Ectodermal cell (in vitro differentiated cells): Measurements from ENCODE around the gene SPATA12.
A peak's percentile ranks its signal among the peaks of the same experiment; 100 is the strongest.

ENCODE experiments used
- H3K27ac ChIP-seq: 2 replicates; pipeline ENCODE4 v1.7.0; 2013; ENCODE audit warnings: mild to moderate bottlenecking, low read depth, low read length; ENCODE audit not compliant: insufficient read depth, poor library complexity, severe bottlenecking
- H3K27me3 ChIP-seq: 2 replicates; pipeline ENCODE4 v1.7.0; 2013; ENCODE audit warnings: mild to moderate bottlenecking, low read length; ENCODE audit not compliant: insufficient read depth, control insufficient read depth, poor library complexity, severe bottlenecking
- H3K36me3 ChIP-seq: one replicate; pipeline ENCODE4 v1.7.0; 2013; ENCODE audit warnings: low read length; ENCODE audit not compliant: control insufficient read depth, insufficient read depth
- H3K4me1 ChIP-seq: one replicate; pipeline ENCODE4 v1.7.0; 2013; ENCODE audit warnings: low read length; ENCODE audit not compliant: control insufficient read depth, insufficient read depth
- H3K4me3 ChIP-seq: 2 replicates; pipeline ENCODE4 v1.7.0; 2013; ENCODE audit warnings: low read depth, low read length, control low read depth; ENCODE audit not compliant: insufficient read depth
- H3K9me3 ChIP-seq: 2 replicates; pipeline ENCODE4 v1.7.0; 2013; ENCODE audit warnings: mild to moderate bottlenecking, low read length, moderate library complexity; ENCODE audit not compliant: control insufficient read depth
- WGBS, 2 experiments: methylation state at CpG; one replicate each; pipeline ENCODE4 v1.1.7; 2013; ENCODE audit warnings: missing lambda C conversion rate in 2 of 2; 5-methylcytosine and 5-hydroxymethylcytosine counted together

Gene SPATA12

DNA sequence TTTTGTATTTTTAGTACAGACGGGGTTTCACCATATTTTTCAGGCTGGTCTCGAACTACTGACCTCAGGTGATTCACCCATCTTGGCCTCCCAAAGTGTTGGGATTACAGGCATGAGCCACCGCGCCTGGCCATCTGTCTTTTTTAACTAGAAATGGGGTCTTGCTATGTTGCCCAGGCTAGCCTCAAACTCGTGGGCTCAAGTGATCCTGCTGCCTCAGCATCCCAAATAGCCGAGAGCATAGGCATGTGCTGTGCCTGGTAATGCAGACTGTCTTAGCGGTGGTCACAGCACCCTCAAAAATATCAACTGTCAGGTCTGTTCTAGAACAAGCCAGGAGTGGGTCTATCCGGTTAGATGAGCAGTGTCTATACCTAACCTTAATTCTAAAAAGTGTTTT, 48.2 kb downstream of the SPATA12 start:
- Histone ChIP-seq H3K4me1 (peaks cover 19% of the 10 kb centered on the region), H3K27me3 (no peaks in the 10 kb centered on the region), H3K4me3 (no peak overlapping the region), H3K36me3 (no peaks in the 10 kb centered on the region), H3K9me3 (no peaks in the 10 kb centered on the region), H3K27ac (no peak overlapping the region)
- 94 to 95% methylated on average over 8 of the region's 8 CpGs for WGBS, 2 experiments

DNA sequence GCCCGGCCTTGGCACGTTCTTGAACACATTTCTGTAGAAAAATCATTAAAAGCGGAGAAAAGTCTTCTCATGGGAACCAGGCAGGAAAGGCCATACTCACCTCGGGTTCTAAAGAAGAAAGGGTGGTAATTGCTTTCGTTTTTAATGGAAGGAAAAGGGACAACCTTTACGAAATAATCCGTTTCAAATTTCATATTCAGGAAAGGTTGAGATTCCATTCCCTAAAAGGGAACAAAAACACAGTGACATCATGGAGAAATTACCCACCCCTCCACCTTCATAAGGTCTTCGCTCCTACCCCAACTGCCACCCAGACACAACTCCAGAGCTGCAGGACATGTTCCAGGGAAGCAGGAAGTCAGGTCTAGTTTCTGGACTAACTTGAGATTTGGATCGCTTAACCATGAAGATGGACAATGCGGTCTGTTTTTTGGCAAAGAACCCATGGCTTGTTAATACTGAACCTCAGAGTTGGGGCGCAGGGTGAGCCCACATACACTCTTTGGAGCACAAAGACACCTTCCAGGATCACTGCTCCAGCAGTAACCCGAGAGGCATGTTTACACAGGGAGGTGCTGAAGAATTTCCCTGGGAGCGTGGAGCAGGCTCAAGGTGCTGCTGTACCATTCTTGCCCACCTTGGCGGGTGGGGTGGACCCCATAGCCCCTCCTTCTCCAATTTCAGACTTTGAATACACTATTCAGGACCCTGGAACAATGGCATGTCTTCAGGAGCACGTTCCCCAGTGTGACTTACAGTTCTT, 49.2 kb downstream of the SPATA12 start:
- H3K27ac ChIP-seq = no peak overlapping the region

DNA sequence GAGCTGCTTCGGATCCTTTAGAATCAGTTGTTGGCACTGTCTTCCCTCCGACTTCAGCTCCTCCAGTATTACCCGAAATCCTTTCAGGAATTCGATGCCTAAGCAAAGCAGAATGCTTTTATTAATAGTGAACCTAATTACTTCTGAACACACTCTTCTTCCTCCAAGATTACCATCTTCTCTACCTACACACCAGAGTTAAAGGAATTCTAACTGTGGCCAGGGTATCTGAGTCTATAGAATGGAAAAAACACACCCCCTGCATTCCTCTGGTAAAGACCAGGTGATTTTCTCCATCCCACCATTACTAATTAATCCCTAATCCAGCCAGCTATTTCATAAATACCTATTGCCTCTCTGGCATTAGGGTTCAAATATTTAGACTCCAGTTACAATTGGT, 49.8 kb downstream of the SPATA12 start:
- Histone ChIP-seq H3K27ac (peak overlapping the region; percentile 42), H3K27me3 (no peaks in the 10 kb centered on the region), H3K4me3 (no peak overlapping the region), H3K9me3 (no peaks in the 10 kb centered on the region), H3K36me3 (no peaks in the 10 kb centered on the region), H3K4me1 (peaks cover 19% of the 10 kb centered on the region)
- WGBS, 2 experiments = 56 to 68% methylated on average over 4 of the region's 4 CpGs

More for the DNA sequence above, 49.2 kb downstream of the SPATA12 start:
- no peak overlapping the region for H3K4me3 ChIP-seq
- H3K36me3 ChIP-seq = no peaks in the 10 kb centered on the region
- H3K27me3 ChIP-seq = no peaks in the 10 kb centered on the region
- H3K4me1 ChIP-seq = peaks cover 19% of the 10 kb centered on the region
- 81 to 83% methylated on average over 15 of the region's 15 CpGs for WGBS, 2 experiments
- no peaks in the 10 kb centered on the region for H3K9me3 ChIP-seq

DNA sequence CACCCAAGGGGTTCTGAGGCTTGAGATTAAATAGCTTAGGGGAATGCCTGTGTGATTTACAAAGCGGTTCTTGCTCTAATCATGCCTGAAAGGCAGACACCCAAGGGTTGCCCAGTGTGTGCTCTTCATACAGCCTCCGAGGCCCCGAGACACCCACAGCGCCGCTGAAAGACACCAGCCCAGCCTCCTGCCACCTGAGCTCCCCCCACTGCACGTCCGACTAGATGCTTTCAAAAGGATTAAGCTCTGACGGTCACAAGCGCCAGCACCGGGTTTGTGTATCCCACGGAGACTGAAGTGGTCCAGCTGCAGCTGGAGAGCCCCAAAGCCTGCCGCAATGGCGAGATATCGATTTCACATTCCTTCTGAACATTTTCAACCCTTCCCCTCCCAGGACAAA, 50.3 kb downstream of the SPATA12 start:
- H3K27ac ChIP-seq = peak overlapping the region; percentile 55

DNA sequence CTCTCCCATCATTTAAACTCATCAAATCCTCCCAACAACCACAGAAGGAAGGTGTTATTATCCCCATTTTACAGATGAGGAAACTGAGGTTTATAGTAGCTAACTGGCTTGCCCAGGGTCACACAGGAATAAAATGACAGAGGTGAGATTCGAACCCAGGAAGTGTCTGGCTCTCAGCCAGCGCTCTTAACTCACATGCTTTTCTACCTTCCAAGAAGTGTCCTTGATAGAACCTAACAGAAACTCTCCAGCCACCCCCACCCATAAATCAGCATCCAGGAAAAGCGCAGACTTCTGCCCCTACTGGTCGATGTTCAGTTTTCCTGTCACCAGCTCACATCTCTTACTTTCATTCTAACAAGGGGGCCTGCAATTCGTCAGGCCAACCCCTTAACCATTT, 51.7 kb downstream of the SPATA12 start:
- H3K27ac ChIP-seq = no peak overlapping the region
- no peak overlapping the region for H3K4me3 ChIP-seq
- no peaks in the 10 kb centered on the region for H3K36me3 ChIP-seq
- H3K27me3 ChIP-seq = no peaks in the 10 kb centered on the region
- H3K9me3 ChIP-seq = no peaks in the 10 kb centered on the region
- WGBS, 2 experiments = 86 to 88% methylated on average over 5 of the region's 5 CpGs
- H3K4me1 ChIP-seq = peaks cover 15% of the 10 kb centered on the region

More for the DNA sequence above, 50.3 kb downstream of the SPATA12 start:
- H3K4me3 ChIP-seq = no peak overlapping the region
- H3K36me3 ChIP-seq = no peaks in the 10 kb centered on the region
- no peaks in the 10 kb centered on the region for H3K9me3 ChIP-seq
- H3K27me3 ChIP-seq = no peaks in the 10 kb centered on the region
- 52 to 63% methylated on average over 13 to 14 of the region's 14 CpGs for WGBS, 2 experiments
- H3K4me1 ChIP-seq = peaks cover 16% of the 10 kb centered on the region

DNA sequence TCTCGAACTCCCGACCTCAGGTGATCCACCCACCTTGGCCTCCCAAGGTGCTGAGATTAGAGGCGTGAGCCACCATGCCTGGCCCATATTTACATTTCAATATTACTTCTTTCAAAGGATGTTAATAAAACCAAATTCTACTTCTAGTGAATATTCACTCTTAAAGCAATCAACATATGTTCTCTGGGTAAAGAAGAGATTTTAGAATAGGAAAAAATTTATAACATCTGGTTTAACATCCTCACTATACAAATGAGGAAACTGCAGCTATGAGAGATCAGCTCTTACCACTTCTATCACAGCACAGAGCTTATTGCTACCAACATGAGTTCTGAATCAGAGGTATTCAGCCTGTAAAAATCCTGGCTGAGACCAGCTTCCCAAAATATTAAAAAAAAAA, 56.0 kb downstream of the SPATA12 start:
- H3K4me3 ChIP-seq = no peak overlapping the region
- H3K36me3 ChIP-seq = no peaks in the 10 kb centered on the region
- no peaks in the 10 kb centered on the region for H3K27me3 ChIP-seq
- H3K27ac ChIP-seq = no peak overlapping the region
- H3K9me3 ChIP-seq = no peaks in the 10 kb centered on the region
- H3K4me1 ChIP-seq = no peaks in the 10 kb centered on the region
- WGBS, 2 experiments = 89 to 93% methylated on average over 3 of the region's 3 CpGs

DNA sequence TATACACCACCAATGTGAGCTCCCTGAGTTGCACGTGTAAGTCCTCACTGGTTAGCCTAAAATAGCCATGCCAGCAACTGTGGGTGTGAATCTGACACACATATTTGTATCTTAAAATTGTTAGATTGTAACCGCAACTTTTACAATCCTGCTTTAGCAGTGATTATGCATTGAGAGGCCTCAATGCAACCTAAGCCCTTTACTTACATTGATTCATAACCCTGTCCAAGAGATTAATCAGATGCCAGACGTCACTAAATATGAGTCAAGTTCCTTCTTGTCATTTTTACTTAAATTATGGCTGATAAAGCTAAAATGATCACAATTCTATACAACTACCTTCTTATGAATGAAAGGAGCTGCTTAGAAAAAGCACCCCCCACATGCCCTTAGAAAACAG, 57.8 kb downstream of the SPATA12 start:
- no peaks in the 10 kb centered on the region for H3K36me3 ChIP-seq
- H3K27ac ChIP-seq = no peak overlapping the region
- no peaks in the 10 kb centered on the region for H3K9me3 ChIP-seq
- H3K27me3 ChIP-seq = no peaks in the 10 kb centered on the region
- 25 to 58% methylated on average over 2 to 3 of the region's 3 CpGs for WGBS, 2 experiments
- no peaks in the 10 kb centered on the region for H3K4me1 ChIP-seq
- no peak overlapping the region for H3K4me3 ChIP-seq

DNA sequence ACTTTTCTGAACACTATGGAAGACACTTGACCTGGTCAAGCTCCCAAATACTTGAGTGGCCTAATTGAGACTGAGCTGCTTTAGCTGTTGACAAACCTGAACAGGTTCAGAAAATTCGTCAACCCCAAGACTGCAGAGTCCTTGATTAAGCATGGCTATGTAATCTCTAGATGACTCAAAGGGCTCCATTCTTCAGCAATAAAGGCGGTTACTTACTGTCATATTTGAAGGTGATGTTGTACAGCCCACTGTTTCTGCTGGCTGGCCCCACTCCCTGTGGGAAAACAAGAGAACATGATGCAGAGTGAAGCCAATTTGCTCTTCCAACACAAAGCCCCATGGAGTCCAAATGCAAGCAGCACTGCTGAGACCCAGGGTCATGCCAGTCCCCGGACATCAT, 59.6 kb downstream of the SPATA12 start:
- Histone ChIP-seq H3K4me1 (no peaks in the 10 kb centered on the region), H3K36me3 (no peaks in the 10 kb centered on the region), H3K27ac (no peak overlapping the region), H3K27me3 (no peaks in the 10 kb centered on the region), H3K9me3 (no peaks in the 10 kb centered on the region), H3K4me3 (no peak overlapping the region)
- 92 to 94% methylated on average over 3 of the region's 3 CpGs for WGBS, 2 experiments

DNA sequence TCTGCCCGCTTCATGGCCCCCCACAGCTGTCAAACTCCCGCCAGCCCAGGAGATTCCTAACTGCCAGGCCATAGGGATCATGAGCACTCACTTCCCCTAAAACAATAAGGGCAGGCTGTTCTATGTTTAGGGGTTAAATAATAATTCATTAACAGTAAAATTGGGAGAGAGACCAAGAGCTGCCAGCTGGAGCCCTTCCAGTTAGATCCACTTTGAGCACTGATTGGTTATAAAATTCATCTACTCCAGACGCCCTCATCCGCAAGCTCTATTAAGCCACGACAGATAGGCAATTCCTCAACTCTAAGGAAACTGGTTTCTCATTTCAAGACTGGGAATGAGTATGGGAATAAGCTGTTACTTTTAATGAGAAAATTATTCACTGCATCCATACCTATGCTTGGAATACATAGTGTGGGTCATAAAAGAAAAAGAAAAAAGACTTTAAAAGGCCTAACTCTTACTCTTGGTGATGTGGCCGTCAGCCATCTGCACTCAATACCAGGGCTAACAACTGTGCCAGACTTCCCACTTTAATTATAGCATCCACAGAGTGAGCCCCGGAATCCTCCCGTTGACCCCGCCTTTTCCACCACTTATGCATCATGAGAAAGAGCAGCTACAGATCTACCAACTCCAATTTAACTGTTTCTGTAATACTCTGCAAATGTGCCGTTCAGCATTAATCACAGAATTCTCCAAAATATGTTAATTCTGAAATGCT, 60.1 kb downstream of the SPATA12 start:
- H3K36me3 ChIP-seq = no peaks in the 10 kb centered on the region
- no peaks in the 10 kb centered on the region for H3K4me1 ChIP-seq
- no peaks in the 10 kb centered on the region for H3K27me3 ChIP-seq
- 90 to 94% methylated on average over 10 of the region's 10 CpGs for WGBS, 2 experiments
- no peaks in the 10 kb centered on the region for H3K9me3 ChIP-seq
- H3K4me3 ChIP-seq = no peak overlapping the region
- no peak overlapping the region for H3K27ac ChIP-seq
